Measurements from ENCODE around the gene PCCB. TPM values are rescaled to one million over a fixed set of nuclear protein-coding genes. Genes with fewer than 3 reads are reported as not detected.

PCCB gene
- total and polyA plus RNA-seq, 2 donors: 13.5 to 42.3 TPM

GRCh38 chr3:136377508-136377907 is 127.4 kb downstream of the PCCB start:
- H3K36me3 ChIP-seq (ENCODE audit: control insufficient read depth in 2 of 2, insufficient read depth in 2 of 2, low read length in 1 of 2): peaks cover 4 to 5% of the 10 kb centered on the region in 2 donors
- no peaks in the 10 kb centered on the region for H3K27me3 ChIP-seq (ENCODE audit: control insufficient read depth in 2 of 2, insufficient read depth in 1 of 2, low read length in 1 of 2)
- no peaks in the 10 kb centered on the region for H3K4me1 ChIP-seq (ENCODE audit: control insufficient read depth in 2 of 2, insufficient read depth in 2 of 2, low read length in 2 of 2)
- no peak overlapping the region for H3K4me3 ChIP-seq (ENCODE audit: low read length in 2 of 2)
- no peak for DNase-seq (ENCODE audit: low read depth in 6 of 9, low spot score in 9 of 9)
- H3K27ac ChIP-seq (ENCODE audit: low read depth in 1 of 2, low read length in 1 of 2): no peak overlapping the region
- H3K9me3 ChIP-seq (ENCODE audit: control insufficient read depth in 2 of 2, insufficient read depth in 1 of 2, low read length in 1 of 2): no peaks in the 10 kb centered on the region
- 98% methylated on average over 2 of the region's 2 CpGs for WGBS

GRCh38 chr3:136378011-136378410 is 127.9 kb downstream of the PCCB start:
- no peak overlapping the region for H3K4me3 ChIP-seq (ENCODE audit: low read length in 2 of 2)
- no peak overlapping the region for H3K27ac ChIP-seq (ENCODE audit: low read depth in 1 of 2, low read length in 1 of 2)
- 93% methylated on average over 1 of the region's 1 CpG for WGBS
- no peaks in the 10 kb centered on the region for H3K27me3 ChIP-seq (ENCODE audit: control insufficient read depth in 2 of 2, insufficient read depth in 1 of 2, low read length in 1 of 2)
- H3K36me3 ChIP-seq (ENCODE audit: control insufficient read depth in 2 of 2, insufficient read depth in 2 of 2, low read length in 1 of 2): peaks cover 4 to 5% of the 10 kb centered on the region in 2 donors
- no peak for DNase-seq (ENCODE audit: low read depth in 6 of 9, low spot score in 9 of 9)
- no peaks in the 10 kb centered on the region for H3K9me3 ChIP-seq (ENCODE audit: control insufficient read depth in 2 of 2, insufficient read depth in 1 of 2, low read length in 1 of 2)
- H3K4me1 ChIP-seq (ENCODE audit: control insufficient read depth in 2 of 2, insufficient read depth in 2 of 2, low read length in 2 of 2): no peaks in the 10 kb centered on the region

Other genes starting within 250 kb of the PCCB start
- gene MSL2, start 54.0 kb upstream of the PCCB start, total RNA-seq: 33.6 TPM
- gene MSL2, start 54.0 kb upstream of the PCCB start, polyA plus RNA-seq: 37.4 TPM